RWPE2 (cell line): Measurements from ENCODE around the gene MRPL2.
A peak's percentile ranks its signal among the peaks of the same experiment; 100 is the strongest.

Experiments
- ATAC-seq: fragments of 200-7000 bp; cut with Tn5 transposase; 3 replicates; pipeline ENCODE4 v1.9.1; 2021; ENCODE audit warnings: low read depth
- DNase-seq: peaks from one replicate; pipeline ENCODE4 v3.0.0-alpha.2; 2020; ENCODE audit warnings: low spot score
- H3K27ac ChIP-seq: fragments of 450-650 bp; 2 replicates; pipeline ENCODE4 v1.5.1; 2017; ENCODE audit warnings: mild to moderate bottlenecking; ENCODE audit not compliant: poor library complexity, severe bottlenecking
- H3K27me3 ChIP-seq: fragments of 250-450 bp; sonication (Bioruptor Pico); 2 replicates; pipeline ENCODE4 v1.5.1; 2021; ENCODE audit warnings: mild to moderate bottlenecking, moderate library complexity; ENCODE audit not compliant: insufficient read depth, poor library complexity, severe bottlenecking
- H3K36me3 ChIP-seq: fragments of 250-450 bp; sonication (Bioruptor Pico); 2 replicates; pipeline ENCODE4 v1.5.1; 2020; ENCODE audit warnings: low read depth, mild to moderate bottlenecking, moderate library complexity
- H3K4me1 ChIP-seq: fragments of 250-450 bp; sonication (Bioruptor Pico); 2 replicates; pipeline ENCODE4 v1.5.1; 2021; ENCODE audit warnings: mild to moderate bottlenecking, moderate library complexity; ENCODE audit not compliant: insufficient read depth, poor library complexity, severe bottlenecking
- H3K4me3 ChIP-seq: fragments of 250-450 bp; sonication (Bioruptor Pico); 2 replicates; pipeline ENCODE4 v1.5.1; 2021; ENCODE audit warnings: mild to moderate bottlenecking, moderate library complexity; ENCODE audit not compliant: severe bottlenecking
- H3K9me3 ChIP-seq: fragments of 250-450 bp; sonication (Bioruptor Pico); 2 replicates; pipeline ENCODE4 v1.5.1; 2021; ENCODE audit warnings: mild to moderate bottlenecking, moderate library complexity; ENCODE audit not compliant: severe bottlenecking
- CTCF ChIP-seq: fragments of 450-650 bp; IDR thresholded peaks from one replicate; pipeline ENCODE4 v1.5.1; 2017; ENCODE audit warnings: mild to moderate bottlenecking, moderate library complexity; ENCODE audit not compliant: poor library complexity, severe bottlenecking

The MRPL2 gene

GRCh38 chr6:43019152-43019551 is 40.1 kb downstream of the MRPL2 start:
- TF ChIP-seq CTCF: no peak
- peaks cover 40% of the 10 kb centered on the region for H3K36me3 ChIP-seq
- H3K27me3 ChIP-seq: no peaks in the 10 kb centered on the region
- ATAC-seq: no peak
- peaks cover 9% of the 10 kb centered on the region for H3K4me1 ChIP-seq
- H3K4me3 ChIP-seq: no peak overlapping the region
- H3K9me3 ChIP-seq: no peaks in the 10 kb centered on the region
- no peak for DNase-seq
- H3K27ac ChIP-seq: no peak overlapping the region

- H3K36me3 ChIP-seq: peaks cover 26% of the 10 kb centered on the region; the same call in 1 of the 2 replicates
- TF ChIP-seq CTCF: no peak
- no peak for ATAC-seq
- no peaks in the 10 kb centered on the region for H3K9me3 ChIP-seq
- no peak overlapping the region for H3K27ac ChIP-seq
- no peak overlapping the region for H3K4me3 ChIP-seq
- no peak for DNase-seq
- H3K27me3 ChIP-seq: no peaks in the 10 kb centered on the region
- H3K4me1 ChIP-seq: peaks cover 9% of the 10 kb centered on the region
Measured at GRCh38 chr6:43016943-43017334, 42.3 kb downstream of the MRPL2 start.

GRCh38 chr6:43016176-43016942 is 42.9 kb downstream of the MRPL2 start:
- no peak for TF ChIP-seq CTCF
- Histone ChIP-seq H3K9me3 (no peaks in the 10 kb centered on the region), H3K36me3 (peaks cover 30% of the 10 kb centered on the region), H3K27ac (no peak overlapping the region), H3K4me3 (no peak overlapping the region), H3K4me1 (peaks cover 9% of the 10 kb centered on the region), H3K27me3 (no peaks in the 10 kb centered on the region)
- ATAC-seq (no peak), DNase-seq (no peak)

- Histone ChIP-seq H3K4me3 (peak overlapping the region; percentile 44), H3K27ac (peak overlapping the region; percentile 48), H3K4me1 (peaks cover 5% of the 10 kb centered on the region), H3K27me3 (no peaks in the 10 kb centered on the region), H3K9me3 (no peaks in the 10 kb centered on the region), H3K36me3 (peaks cover 33% of the 10 kb centered on the region)
- ATAC-seq: no peak
- TF ChIP-seq CTCF: no peak
- no peak for DNase-seq
Measured at GRCh38 chr6:43014434-43014909, 44.8 kb downstream of the MRPL2 start.

- Histone ChIP-seq H3K4me1 (peaks cover 5% of the 10 kb centered on the region), H3K27me3 (no peaks in the 10 kb centered on the region), H3K36me3 (peaks cover 33% of the 10 kb centered on the region), H3K4me3 (peak within 1 kb of the TSS; percentile 44), H3K27ac (peak within 1 kb of the TSS; percentile 48), H3K9me3 (no peaks in the 10 kb centered on the region)
- no peak for TF ChIP-seq CTCF
- ATAC-seq (peak; percentile 91), DNase-seq (peak; percentile 98)
Measured at GRCh38 chr6:43013843-43014433, 45.3 kb downstream of the MRPL2 start, which contains the start of the genes KLHDC3 and MEA1. KLHDC3 (plus strand) TSS chr6:43014249; CDS start chr6:43017193, 2,944 bp downstream. MEA1 (minus strand) TSS chr6:43013946; CDS start chr6:43013813, 133 bp downstream.
